HuH-7 (cell line): ENCODE results near the gene ZNF511.
"Not testable (repeated sequence)": the region's sequence is repeated elsewhere in the genome, so short reads cannot be mapped to it uniquely, and the experiment has no call there.

Experiments used
- DNase-seq: peaks from one replicate; pipeline ENCODE4 v3.0.0; 2011; ENCODE audit warnings: low spot score

ZNF511 gene

DNA sequence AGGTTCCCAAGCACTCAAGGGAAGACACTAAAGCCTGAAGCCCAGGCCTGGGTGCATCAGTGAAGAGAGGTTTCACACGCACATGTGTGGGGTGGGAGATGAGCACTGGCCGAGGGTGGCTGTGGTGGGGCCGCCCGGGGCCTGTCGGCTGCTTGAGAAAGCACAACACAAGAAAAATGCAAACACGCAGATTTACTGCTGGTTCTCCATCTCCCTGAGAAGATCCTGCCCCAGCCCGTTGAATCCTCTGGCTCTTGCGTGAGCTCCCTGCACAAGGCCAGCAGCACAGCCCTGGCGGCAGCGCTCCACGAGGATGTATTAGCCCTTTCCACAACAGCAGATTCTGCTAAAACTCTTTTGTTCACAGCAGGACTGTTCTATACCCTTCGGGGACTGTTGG is 6.2 kb downstream of the ZNF511 start:
- no peak for DNase-seq

DNA sequence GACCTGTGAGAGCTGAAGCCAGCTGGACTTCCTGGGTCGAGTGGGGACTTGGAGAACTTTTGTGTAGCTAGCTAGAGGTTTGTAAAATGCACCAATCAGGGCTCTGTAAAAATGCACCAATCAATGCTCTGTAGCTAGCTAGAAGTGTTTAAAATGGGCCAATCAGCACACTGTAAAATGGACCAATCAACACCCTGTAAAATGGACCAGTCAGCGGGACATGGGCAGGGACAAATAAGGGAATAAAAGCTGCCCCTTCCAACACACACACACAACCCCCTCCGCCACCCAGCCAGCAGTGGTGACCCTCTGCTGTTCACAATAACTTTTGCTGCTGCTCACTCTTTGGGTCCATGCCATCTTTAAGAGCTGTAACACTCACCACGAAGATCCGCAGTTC is 7.1 kb downstream of the ZNF511 start:
- DNase-seq, result no peak

DNA sequence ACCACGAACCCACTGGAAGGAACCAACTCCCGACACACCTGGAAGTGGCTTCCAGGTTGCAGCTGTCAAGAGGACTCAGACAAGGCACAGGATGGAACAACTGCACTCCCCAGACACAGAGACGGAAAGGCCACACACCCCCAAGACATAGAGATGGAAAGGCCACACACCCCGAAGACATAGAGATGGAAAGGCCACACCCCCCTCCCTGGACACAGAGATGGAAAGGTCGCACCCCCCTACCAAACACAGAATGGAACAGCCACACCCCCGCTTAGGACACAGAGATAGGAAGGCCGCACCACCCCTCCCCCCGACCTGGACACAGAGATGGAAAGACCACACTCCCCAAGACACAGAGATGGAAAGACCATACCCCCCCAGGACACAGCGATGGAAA is 7.6 kb downstream of the ZNF511 start:
- DNase-seq, result no peak

DNA sequence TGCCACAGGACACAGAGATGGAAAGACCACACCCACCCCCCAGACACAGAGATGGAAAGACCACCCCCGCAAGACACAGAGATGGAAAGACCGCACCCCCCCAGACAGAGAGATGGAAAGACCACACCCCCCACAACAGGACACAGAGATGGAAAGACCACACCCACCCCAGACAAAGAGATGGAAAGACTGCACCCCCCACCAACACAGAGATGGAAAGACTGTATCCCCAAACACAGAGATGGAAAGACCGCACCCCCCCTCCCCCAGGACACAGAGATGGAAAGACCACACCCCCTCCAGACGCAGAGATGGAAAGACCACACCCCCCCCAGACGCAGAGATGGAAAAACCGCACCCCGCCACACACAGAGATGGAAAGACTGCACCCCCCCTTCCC is 8.0 kb downstream of the ZNF511 start:
- DNase-seq, result no peak

DNA sequence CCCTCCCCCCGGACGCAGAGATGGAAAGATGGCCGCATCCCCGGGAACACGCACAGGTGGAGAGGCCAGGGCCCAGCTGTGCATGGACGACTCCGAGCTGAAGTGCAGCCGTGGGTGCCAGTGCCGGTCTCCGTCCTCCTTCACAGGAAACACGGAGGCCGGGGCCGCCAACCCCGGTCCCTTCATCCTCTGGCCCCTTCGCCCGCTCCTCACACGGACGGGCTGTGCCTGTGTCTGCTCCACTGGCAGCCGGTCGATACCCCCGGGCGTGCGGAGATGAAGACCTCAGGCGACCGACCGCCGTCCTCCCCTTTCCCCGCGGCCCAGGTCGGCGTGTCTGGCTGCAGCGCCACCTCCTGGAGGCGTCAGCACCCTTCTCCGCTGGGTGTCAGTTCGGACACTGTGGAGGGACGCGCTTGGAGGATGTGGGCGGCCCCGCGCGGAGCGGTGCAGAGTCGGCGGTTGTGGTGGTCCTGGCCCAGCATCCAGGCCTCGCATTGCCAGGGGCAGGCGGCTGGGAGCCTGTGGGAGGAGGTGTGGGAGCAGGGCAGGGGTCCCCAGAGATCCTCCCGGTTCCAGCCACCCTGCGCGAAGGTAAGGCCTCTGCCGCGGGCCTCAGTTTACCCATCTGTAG is 9.9 kb downstream of the ZNF511 start:
- DNase-seq, result peak; percentile 86

DNA sequence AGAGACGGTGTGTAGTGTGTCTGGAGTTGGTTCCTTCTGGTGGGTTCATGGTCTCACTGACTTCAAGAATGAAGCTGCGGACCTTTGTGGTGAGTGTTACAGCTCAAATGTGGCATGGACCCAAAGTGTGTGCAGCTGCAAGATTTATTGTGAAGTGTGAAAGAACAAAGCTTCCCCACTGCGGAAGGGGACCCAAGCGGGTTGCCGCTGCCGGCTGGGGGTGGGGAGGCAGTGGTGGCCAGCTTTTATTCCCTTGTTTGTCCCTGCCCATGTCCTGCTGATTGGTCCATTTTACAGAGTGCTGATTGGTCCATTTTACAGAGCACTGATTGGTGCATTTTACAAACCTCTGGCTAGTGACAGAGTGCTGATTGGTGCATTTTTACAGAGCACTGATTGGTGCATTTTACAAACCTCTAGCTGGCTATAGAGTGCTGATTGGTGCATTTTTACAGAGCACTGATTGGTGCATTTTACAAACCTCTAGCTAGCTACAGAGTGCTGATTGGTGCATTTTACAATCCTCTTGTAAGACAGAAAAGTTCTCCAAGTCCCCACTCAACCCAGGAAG is 12.2 kb downstream of the ZNF511 start:
- DNase-seq, result not testable (repeated sequence)

DNA sequence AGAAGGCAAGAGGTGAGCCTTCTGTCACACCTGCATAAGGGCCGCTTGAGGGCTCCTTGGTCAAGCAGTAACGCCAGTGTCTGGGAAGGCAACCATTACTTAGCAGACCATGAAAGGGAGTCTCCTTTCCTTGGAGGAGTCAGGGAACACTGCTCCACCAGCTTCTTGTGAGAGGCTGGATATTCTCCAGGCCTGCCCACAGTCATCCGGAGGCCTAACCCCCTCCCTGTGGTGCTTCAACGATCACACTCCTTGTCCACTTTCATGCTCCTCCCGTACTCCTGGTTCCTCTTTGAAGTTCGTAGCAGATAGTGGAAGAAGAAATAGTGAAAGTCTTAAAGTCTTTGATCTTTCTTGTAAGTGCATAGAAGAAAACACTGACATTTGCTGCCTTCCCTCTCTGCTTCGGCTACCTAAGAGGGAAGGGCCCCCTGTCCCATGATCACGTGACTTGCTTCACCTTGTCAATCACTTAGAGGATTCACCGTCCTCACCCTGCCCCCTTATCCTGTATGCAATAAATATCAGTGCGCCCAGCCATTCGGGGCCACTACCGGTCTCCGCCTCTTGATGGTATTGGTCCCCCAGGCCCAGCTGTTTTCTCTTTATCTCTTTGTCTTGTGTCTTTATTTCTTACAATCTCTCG is 13.5 kb downstream of the ZNF511 start:
- not testable (repeated sequence) for DNase-seq

DNA sequence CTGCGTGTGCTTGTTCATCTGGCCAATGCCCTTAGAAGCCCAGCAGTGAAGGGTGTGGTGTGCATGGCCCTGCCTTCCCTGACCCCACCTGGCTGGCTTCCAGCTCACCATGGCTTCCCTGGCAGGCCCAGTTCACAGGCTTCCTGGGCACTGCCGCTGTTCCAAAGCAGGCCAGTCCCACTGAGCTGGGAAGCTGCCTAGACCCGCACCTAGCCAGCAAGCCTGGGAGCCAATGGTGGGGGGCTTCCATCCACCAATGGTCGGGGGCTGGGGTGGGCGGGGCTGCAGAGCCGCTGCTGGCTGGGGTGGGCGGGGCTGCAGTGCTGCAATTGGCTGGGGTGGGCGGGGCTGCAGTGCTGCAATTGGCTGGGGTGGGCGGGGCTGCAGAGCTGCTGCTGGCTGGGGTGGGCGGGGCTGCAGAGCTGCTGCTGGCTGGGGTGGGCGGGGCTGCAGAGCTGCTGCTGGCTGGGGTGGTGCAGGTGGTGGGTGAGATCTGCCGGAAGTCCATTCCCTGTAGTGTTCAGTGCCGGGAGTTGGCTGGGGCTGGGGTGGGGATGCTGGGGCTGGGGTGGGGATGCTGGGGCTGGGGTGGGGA is 15.6 kb downstream of the ZNF511 start:
- peak; percentile 93 for DNase-seq

DNA sequence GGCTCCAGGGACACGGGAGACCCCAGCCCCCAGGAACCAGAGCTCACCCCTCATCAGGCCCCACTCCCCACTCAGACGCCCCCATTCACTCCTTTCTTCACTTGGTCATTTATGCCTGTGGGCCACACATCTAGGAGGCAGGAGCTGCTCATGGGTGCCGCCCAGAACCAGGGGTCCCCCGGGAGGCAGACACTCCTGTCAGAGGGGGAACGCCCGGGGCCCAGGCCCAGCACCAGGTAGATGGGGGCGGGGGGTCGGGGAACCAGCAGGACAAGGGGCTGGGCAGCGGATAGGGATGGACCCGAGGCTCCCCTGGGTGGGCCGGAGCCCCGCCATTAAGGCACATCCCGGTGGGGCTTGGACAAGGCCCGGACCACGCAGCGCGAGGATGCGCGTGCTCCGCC is 16.1 kb downstream of the ZNF511 start:
- DNase-seq, result no peak

DNA sequence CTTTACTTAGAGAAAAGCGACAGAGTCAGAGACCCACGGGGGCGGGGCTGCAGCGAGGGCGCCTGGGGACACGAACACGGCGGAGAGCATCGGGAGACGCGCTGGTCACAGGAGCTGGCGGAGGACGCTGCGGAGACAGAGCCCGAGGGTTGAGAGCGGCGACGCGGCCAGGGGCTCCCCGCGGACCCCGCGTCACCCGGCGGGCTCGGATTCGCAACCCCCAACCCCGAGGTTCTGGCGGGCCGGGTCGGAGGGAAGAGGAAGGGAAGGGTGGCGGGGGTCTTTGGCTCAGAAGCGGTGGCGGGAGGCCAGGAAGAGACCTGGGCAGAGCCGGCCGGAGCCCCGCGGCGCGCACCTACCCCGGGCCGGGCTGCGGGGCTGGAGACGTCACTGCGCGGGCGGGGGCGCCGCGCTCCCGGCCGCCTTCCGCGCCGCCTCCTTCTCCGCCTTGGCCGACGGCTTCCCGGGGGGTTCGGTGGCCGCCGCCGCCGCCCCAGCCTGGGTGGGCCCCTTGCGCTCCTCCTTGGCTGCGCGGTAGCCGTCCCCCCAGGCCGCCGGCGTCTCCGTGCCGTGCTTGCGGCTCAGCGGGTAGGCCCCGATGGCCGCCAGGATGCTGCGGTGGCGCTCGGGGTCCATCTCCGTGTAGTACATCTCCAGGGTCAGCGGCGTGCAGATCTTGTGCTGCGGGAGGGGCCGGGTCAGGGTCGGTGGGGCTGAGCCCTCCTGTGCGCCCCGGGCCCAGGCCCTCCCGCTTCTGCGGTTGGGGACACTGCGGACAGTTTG is 16.9 kb downstream of the ZNF511 start:
- no peak for DNase-seq

DNA sequence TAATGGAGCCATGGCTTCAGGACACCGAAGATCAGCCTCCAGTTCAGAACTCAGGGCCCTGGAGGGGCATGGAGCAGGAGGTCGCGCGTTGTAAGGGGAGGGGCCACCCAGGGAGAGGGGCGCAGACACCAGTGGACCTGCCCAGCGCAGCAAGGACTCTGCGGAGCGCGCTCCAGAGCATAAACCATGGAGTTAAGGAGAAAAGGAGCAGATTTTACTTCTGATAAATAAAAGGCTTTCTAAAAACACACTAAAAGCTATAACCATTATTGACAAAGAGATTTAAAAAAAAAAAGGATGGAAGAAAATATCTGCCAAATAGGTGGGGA is 17.5 kb downstream of the ZNF511 start:
- DNase-seq, result no peak

DNA sequence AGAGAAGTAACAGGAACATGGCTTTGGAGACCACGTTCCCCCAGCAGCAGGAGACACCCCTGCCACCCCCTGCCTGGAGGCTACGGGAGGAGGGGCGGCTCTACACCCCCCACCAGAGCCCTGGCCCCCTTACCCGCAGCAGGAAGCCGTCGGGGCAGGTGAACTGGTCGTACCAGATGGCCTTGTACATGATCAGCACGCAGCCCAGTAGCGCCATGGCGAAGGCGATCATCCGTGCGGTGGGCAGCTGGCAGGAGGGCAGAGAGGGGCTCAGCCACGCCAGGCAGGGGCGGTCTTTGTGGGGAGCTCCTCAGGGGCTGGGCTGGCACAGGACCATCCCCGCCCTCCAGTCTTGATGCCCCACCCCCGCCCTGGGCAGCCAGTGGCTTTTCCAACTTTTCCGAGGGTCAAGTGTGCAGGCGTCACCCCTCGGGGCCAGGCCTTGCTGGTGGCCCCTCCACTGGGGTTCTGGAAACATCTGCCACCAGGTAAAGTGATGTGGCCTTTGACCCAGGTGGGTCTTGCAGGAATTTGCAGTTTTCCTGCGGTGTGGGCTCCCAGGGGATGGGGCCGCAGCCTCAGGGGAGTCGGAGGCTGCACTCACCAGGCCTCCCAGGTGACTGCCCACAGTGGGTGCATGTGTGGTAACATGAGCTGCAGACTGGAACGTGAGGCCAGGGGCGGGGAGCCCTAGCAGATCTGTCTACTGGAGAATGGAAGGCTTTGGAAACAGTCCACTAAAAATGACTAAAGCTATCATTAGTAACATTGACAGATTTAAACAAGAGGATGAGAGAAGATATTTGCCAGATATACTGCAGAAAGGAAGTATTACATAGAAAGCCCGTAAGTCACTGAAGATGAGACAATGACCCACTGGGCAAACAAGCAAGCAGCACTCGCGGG is 18.3 kb downstream of the ZNF511 start:
- DNase-seq, result no peak

DNA sequence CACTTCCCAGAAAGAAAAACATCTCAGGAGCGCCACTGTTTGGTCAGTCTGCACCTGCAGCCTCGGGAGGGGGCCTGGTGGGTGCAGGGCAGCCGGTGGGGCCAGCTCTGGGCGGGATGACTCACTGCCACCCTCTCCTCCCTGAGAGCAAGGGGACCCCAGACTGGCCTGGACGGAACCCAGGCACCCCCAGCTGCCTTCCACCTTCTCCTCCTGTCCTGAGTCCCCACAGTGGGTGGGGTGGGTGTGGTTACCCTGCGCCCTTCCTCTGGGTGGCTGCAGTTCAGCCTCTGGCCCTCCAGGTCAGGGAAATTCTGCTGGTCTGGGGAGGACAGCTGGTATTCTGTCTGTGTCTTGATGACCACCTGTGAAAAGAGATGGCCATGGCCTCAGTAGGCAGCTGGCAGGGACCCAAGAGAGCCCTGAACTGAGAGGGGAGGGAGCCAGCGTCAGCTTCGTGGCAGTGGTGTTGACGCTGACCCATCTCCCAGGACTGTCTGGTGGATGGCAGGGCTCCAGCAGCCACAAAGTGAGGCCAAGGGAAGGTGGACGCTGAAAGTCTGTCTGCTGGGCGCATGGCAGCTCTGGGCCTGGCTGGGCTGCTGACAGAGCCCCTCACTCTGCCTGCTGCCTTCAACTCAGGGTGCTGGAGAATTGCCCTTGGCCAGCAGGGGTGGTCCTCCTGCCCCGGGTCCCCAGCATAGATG is 19.1 kb downstream of the ZNF511 start:
- DNase-seq, result no peak

DNA sequence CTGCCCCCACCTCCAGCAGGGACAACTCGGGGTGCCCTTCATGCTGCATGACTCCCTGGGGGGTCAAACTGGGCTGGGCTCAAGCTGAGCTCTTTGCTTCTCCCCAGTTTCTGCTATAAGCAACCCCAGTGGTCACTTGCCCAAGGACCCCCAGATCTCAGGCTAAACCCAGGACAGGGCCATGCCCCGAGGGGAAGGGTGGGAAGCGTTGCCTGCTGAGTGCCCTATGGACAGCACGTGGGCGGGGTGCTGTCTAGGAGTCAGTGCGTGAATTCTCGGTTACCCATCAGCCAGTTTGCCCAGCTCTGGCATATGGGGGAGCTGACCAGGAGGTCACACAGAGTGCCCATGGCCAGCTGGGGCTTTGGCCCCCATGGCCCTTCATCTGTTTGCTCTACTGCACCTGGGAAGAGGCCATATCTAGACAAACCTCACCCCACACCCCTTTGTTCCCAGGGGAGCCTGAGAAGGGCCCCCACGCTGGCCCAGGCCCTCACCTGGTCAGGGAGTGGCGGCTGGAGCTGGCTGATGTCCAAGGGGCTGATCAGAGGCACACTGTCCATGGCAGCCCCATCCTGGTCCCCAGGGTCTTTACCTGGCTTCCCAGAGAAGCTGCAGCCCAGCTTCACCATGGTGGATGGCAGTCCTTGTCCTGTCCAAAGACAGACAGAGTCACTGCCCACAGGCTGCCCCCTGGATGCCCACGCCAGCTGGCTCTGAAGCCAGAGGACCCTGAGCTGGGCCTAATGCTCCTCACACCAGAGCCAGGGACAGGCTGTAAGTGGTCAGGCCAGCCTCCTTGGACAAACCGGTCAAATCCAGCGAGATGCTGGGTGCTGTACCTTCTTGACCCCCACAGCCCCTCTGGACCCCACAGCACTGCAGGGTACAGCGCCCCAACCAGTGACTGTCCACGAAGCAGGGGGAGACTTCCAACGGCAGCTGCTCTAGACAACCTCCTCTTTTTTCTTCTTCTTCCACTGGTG is 19.9 kb downstream of the ZNF511 start:
- no peak for DNase-seq

DNA sequence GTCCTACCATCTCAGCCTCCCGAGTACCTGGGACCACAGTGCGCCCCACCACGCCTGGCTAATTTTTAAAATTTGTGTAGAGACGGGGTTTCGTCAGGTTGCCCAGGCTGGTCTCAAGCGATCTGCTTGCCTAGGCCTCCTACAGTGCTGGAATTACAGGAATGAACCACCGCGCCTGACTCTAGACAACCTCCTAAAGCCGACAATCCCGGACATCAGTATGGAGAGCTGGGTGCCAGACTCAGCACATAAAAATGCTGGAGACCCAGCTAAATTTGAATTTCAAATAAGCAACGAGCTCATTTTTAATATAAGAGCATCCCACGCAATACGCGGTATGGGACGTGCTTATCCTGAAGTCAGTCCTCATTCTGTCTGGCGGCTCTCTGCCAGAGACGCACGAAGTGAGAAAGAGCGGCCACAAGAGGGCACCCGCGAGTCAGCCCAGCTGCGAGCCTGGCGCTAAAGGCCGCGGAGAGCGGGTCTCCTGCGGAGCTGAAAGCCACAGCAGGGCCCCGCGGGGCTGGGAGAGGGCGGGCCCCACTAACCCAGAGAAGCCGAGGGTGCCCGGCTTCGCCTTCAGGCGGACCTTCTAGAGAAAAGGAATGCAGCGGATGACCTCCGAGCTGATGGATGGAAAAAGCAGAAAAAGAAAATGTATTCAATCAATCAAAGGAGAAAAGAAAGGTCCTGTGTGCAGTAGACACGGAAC is 20.9 kb downstream of the ZNF511 start:
- DNase-seq, result peak; percentile 93

DNA sequence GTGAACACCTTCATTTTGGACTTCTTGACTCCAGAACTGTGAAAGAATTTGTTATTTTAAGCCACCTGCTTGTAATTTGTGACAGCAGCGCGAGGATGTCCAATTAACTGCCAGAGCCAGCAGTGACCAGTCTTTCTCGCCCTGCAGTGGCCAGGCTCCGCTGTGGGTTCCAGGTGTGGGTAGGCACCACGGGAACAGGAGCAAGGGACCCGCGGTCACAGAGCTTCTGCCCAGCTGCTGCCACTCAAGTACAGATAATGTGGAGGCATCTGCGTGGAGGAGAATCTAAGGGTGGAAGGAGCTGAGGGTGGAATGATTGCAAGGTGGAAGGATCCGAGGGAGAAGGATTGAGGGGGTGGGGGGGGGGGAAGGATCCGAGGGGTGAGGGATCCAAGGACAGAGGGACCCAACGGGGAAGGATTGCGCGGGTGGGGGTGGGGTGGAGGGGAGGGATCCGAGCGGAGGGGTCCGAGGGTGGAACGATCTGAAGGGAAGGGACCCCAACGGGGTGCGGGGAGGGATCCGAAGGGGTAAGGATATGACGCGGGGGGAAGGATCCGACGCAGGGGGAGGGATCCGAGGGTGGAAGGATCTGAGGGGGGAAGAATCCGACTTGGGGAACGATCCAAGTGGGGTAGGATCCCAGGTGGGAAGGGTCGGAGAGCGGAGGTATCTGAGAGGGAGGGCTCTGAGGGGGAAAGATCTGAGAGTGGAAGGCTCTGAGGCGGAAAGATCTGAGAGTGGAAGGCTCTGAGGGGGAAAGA is 24.4 kb downstream of the ZNF511 start:
- no peak for DNase-seq

DNA sequence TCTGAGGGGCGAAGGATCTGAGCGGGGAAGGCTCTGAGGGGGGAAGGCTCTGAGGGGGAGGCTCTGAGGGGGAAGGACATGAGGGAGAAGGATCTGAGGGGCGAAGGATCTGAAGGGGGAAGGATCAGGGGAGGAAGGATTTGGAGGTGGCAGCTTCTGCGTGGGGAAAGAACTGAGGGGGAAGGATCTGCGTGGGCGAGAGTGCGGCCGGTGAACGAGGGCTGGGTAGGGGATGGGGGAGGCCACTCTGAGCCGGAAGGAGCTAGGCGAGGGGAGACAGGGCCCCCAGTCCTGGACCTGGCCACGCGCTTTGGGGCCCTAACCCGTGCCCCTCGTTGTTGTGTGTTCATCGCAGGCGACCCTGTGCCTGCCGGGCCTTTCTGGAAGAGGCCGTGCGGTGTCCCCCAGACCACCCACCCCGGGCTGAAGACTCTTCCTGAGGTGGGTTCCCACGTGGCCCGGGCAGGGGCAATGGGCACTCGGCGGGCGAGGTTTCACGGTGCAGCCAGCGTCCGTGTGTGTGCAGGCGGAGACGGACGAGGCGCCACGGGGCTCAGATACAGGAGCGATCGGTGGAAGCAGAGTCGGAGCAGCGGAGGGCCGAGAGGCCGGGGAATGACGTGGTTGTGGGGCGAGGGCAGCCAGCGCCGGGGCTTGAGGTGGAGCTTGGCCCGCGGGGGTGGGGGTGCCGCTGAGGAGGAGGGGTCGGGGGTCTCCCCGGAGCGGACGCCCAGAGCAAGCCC is 26.0 kb downstream of the ZNF511 start:
- no peak for DNase-seq
